Tibial nerve (tissue), 4 donors: Measurements from ENCODE around the gene CDK3.

Source experiments
- EP300 ChIP-seq, 2 donors: sonication (generic); formaldehyde crosslinking; IDR thresholded peaks; one replicate each; pipeline ENCODE4 v1.6.1; 2017; ENCODE audit warnings: antibody characterized with exemption in 2 of 2, mild to moderate bottlenecking in 1 of 2
- TF ChIP-seq, protein P1 (sequence below), 5 experiments: fragments of 200-600 bp in 3 of 5; fragments of 450-650 bp in 2 of 5; sonication (generic) in 3 of 5; IDR thresholded peaks; one replicate each; pipeline ENCODE4 v1.5.1; 2016 to 2019; ENCODE audit warnings: antibody characterized with exemption in 5 of 5, mild to moderate bottlenecking in 3 of 5, moderate library complexity in 2 of 5

DNA sequence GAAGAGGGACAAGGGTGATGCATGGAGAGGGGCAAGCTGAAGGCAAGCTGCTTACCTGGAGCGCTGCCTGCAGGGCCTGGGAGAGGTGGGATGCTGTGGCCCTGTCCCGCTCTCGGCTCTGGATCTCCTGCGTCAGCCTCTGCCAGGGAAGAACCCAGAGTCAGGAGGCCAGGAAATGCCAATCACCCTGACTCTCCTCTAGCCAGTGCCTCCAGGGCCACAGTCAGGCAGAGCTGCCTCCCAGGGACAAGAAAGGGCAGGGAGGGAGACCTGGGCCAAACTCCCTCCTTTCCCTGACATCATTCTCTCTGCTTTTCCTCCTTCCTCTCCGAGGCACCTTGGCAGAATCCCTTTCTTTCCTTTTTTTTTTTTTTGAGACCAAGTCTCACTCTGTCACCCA lies 11.3 kb downstream of the CDK3 start:
- TF ChIP-seq, protein P1, sequence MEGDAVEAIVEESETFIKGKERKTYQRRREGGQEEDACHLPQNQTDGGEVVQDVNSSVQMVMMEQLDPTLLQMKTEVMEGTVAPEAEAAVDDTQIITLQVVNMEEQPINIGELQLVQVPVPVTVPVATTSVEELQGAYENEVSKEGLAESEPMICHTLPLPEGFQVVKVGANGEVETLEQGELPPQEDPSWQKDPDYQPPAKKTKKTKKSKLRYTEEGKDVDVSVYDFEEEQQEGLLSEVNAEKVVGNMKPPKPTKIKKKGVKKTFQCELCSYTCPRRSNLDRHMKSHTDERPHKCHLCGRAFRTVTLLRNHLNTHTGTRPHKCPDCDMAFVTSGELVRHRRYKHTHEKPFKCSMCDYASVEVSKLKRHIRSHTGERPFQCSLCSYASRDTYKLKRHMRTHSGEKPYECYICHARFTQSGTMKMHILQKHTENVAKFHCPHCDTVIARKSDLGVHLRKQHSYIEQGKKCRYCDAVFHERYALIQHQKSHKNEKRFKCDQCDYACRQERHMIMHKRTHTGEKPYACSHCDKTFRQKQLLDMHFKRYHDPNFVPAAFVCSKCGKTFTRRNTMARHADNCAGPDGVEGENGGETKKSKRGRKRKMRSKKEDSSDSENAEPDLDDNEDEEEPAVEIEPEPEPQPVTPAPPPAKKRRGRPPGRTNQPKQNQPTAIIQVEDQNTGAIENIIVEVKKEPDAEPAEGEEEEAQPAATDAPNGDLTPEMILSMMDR (IDR thresholded peaks at IDR 0.05), result no peak
- TF ChIP-seq EP300 (IDR thresholded peaks at IDR 0.05), result no peak
